Astrocyte of the cerebellum (primary cell): Measurements from ENCODE around the gene LMCD1.

Source experiments
- DNase-seq: peaks from one replicate; pipeline ENCODE4 v3.0.0-alpha.2; 2011; ENCODE audit warnings: low read depth
- H3K4me3 ChIP-seq: 2 replicates; pipeline ENCODE4 v1.5.1; 2011; ENCODE audit warnings: mild to moderate bottlenecking, low read depth, low read length, moderate library complexity
- CTCF ChIP-seq: IDR thresholded peaks from 2 replicates; pipeline ENCODE4 v1.5.1; 2012; ENCODE audit warnings: low read length, low read depth, moderate library complexity, mild to moderate bottlenecking; ENCODE audit errors: missing control alignments
- in situ Hi-C: cut with HindIII; loops from 2 replicates; pipeline ENCODE4 v1.10.0; 2017; ENCODE audit warnings: low sequenced_read_pairs

LMCD1 gene

GRCh38 chr3:8525893-8526292 lies 24.3 kb downstream of the LMCD1 start:
- in situ Hi-C loops, result no loop called here

GRCh38 chr3:8529181-8529637 lies 27.6 kb downstream of the LMCD1 start:
- no peak for TF ChIP-seq CTCF
- in situ Hi-C loops, result no loop called here
- no peak for DNase-seq

More at GRCh38 chr3:8525893-8526292, 24.3 kb downstream of the LMCD1 start:
- no peak for DNase-seq
- no peak for TF ChIP-seq CTCF
- H3K4me3 ChIP-seq, result no peak overlapping the region

GRCh38 chr3:8529738-8530525 lies 28.3 kb downstream of the LMCD1 start:
- DNase-seq, result no peak
- no peak for TF ChIP-seq CTCF
- no peak overlapping the region for H3K4me3 ChIP-seq
- in situ Hi-C loops, result no loop called here

More at GRCh38 chr3:8529181-8529637, 27.6 kb downstream of the LMCD1 start:
- no peak overlapping the region for H3K4me3 ChIP-seq

GRCh38 chr3:8530581-8530980 lies 29.0 kb downstream of the LMCD1 start:
- in situ Hi-C loops, result no loop called here
- no peak for DNase-seq
- H3K4me3 ChIP-seq, result no peak overlapping the region
- TF ChIP-seq CTCF, result no peak

- DNase-seq, result no peak
- TF ChIP-seq CTCF, result no peak
Measured at GRCh38 chr3:8532251-8532871, 30.7 kb downstream of the LMCD1 start.

GRCh38 chr3:8536096-8537056 lies 34.8 kb downstream of the LMCD1 start:
- no peak for TF ChIP-seq CTCF
- H3K4me3 ChIP-seq, result no peak overlapping the region
- in situ Hi-C loops, result no loop called here
- peak; percentile 53 for DNase-seq

More at GRCh38 chr3:8532251-8532871, 30.7 kb downstream of the LMCD1 start:
- in situ Hi-C loops, result no loop called here
- no peak overlapping the region for H3K4me3 ChIP-seq
